Muscle layer of duodenum (tissue), 2 donors: ENCODE measurements around the gene TFEB.

ENCODE experiments used
- H3K27ac ChIP-seq: one replicate; pipeline ENCODE4 v1.7.0; 2013; ENCODE audit warnings: mild to moderate bottlenecking, low read length
- H3K27me3 ChIP-seq: one replicate; pipeline ENCODE4 v1.7.0; 2013; ENCODE audit warnings: low read depth, mild to moderate bottlenecking, control low read depth, low read length
- H3K36me3 ChIP-seq, 2 donors: one replicate each; pipeline ENCODE4 v1.7.0; 2013; ENCODE audit warnings: low read length in 2 of 2, control low read depth in 1 of 2, mild to moderate bottlenecking in 1 of 2; ENCODE audit not compliant: insufficient read depth in 2 of 2, control insufficient read depth in 1 of 2
- H3K4me1 ChIP-seq, 2 donors: one replicate each; pipeline ENCODE4 v1.7.0; 2013; ENCODE audit warnings: low read length in 2 of 2, mild to moderate bottlenecking in 2 of 2, control low read depth in 1 of 2, moderate library complexity in 1 of 2; ENCODE audit not compliant: insufficient read depth in 2 of 2, control insufficient read depth in 1 of 2
- H3K4me3 ChIP-seq, 2 donors: one replicate each; pipeline ENCODE4 v1.7.0; 2013; ENCODE audit warnings: low read length in 2 of 2, low read depth in 1 of 2, mild to moderate bottlenecking in 1 of 2
- H3K9me3 ChIP-seq, 2 donors: one replicate each; pipeline ENCODE4 v1.7.0; 2013; ENCODE audit warnings: low read length in 2 of 2, control low read depth in 1 of 2, mild to moderate bottlenecking in 1 of 2; ENCODE audit not compliant: control insufficient read depth in 1 of 2
- donor health status: healthy.

The TFEB gene

GRCh38 chr6:41759106-41759904, 23.9 kb upstream of the TFEB start:
- H3K27ac ChIP-seq = no peak overlapping the region
- no peaks in the 10 kb centered on the region for H3K36me3 ChIP-seq
- H3K4me1 ChIP-seq = no peaks in the 10 kb centered on the region
- no peaks in the 10 kb centered on the region for H3K27me3 ChIP-seq
- no peak overlapping the region for H3K4me3 ChIP-seq
- no peaks in the 10 kb centered on the region for H3K9me3 ChIP-seq

GRCh38 chr6:41758641-41759035, 23.2 kb upstream of the TFEB start:
- no peak overlapping the region for H3K4me3 ChIP-seq
- H3K4me1 ChIP-seq = no peaks in the 10 kb centered on the region
- no peak overlapping the region for H3K27ac ChIP-seq
- H3K27me3 ChIP-seq = no peaks in the 10 kb centered on the region
- no peaks in the 10 kb centered on the region for H3K9me3 ChIP-seq
- no peaks in the 10 kb centered on the region for H3K36me3 ChIP-seq

GRCh38 chr6:41757931-41758640, 22.7 kb upstream of the TFEB start:
- no peaks in the 10 kb centered on the region for H3K9me3 ChIP-seq
- no peak overlapping the region for H3K4me3 ChIP-seq
- no peaks in the 10 kb centered on the region for H3K36me3 ChIP-seq
- H3K27ac ChIP-seq = no peak overlapping the region
- H3K4me1 ChIP-seq = no peaks in the 10 kb centered on the region
- H3K27me3 ChIP-seq = no peaks in the 10 kb centered on the region

GRCh38 chr6:41757271-41757670, 21.9 kb upstream of the TFEB start:
- no peak overlapping the region for H3K27ac ChIP-seq
- H3K9me3 ChIP-seq = no peaks in the 10 kb centered on the region
- H3K4me3 ChIP-seq = no peak overlapping the region
- no peaks in the 10 kb centered on the region for H3K4me1 ChIP-seq
- H3K27me3 ChIP-seq = no peaks in the 10 kb centered on the region
- no peaks in the 10 kb centered on the region for H3K36me3 ChIP-seq

- Histone ChIP-seq H3K4me1 (no peaks in the 10 kb centered on the region), H3K27ac (no peak overlapping the region), H3K36me3 (no peaks in the 10 kb centered on the region), H3K27me3 (no peaks in the 10 kb centered on the region), H3K4me3 (no peak overlapping the region), H3K9me3 (no peaks in the 10 kb centered on the region)
These were observed 20.9 kb upstream of the TFEB start for GRCh38 chr6:41756354-41756753.

GRCh38 chr6:41755895-41756294, 20.5 kb upstream of the TFEB start:
- H3K36me3 ChIP-seq = no peaks in the 10 kb centered on the region
- no peaks in the 10 kb centered on the region for H3K27me3 ChIP-seq
- H3K4me3 ChIP-seq = no peak overlapping the region
- H3K9me3 ChIP-seq = no peaks in the 10 kb centered on the region
- no peaks in the 10 kb centered on the region for H3K4me1 ChIP-seq
- H3K27ac ChIP-seq = no peak overlapping the region

GRCh38 chr6:41750374-41750773, 15.0 kb upstream of the TFEB start:
- H3K27ac ChIP-seq = no peak overlapping the region
- H3K27me3 ChIP-seq = no peaks in the 10 kb centered on the region
- H3K36me3 ChIP-seq = no peaks in the 10 kb centered on the region
- H3K4me3 ChIP-seq = no peak overlapping the region
- no peaks in the 10 kb centered on the region for H3K9me3 ChIP-seq
- H3K4me1 ChIP-seq = no peaks in the 10 kb centered on the region

- no peak overlapping the region for H3K4me3 ChIP-seq
- no peaks in the 10 kb centered on the region for H3K9me3 ChIP-seq
- no peaks in the 10 kb centered on the region for H3K36me3 ChIP-seq
- H3K4me1 ChIP-seq = no peaks in the 10 kb centered on the region
- H3K27me3 ChIP-seq = no peaks in the 10 kb centered on the region
- no peak overlapping the region for H3K27ac ChIP-seq
These were observed 13.1 kb upstream of the TFEB start for GRCh38 chr6:41748542-41748941.

- no peaks in the 10 kb centered on the region for H3K36me3 ChIP-seq
- no peaks in the 10 kb centered on the region for H3K9me3 ChIP-seq
- no peak overlapping the region for H3K4me3 ChIP-seq
- H3K27me3 ChIP-seq = no peaks in the 10 kb centered on the region
- no peak overlapping the region for H3K27ac ChIP-seq
- no peaks in the 10 kb centered on the region for H3K4me1 ChIP-seq
These were observed 12.7 kb upstream of the TFEB start for GRCh38 chr6:41748102-41748477.

GRCh38 chr6:41747256-41748101, 12.1 kb upstream of the TFEB start, which contains the start of gene PGC:
PGC (minus strand) TSS chr6:41747397; CDS start chr6:41747334, 63 bp downstream.
- H3K4me3 ChIP-seq = no peak within 1 kb of the TSS

GRCh38 chr6:41746107-41746506, 10.7 kb upstream of the TFEB start:
- Histone ChIP-seq H3K4me1 (no peaks in the 10 kb centered on the region), H3K9me3 (no peaks in the 10 kb centered on the region), H3K27me3 (no peaks in the 10 kb centered on the region), H3K36me3 (no peaks in the 10 kb centered on the region), H3K27ac (no peak overlapping the region), H3K4me3 (no peak overlapping the region)

More at GRCh38 chr6:41747256-41748101, 12.1 kb upstream of the TFEB start, which contains the start of gene PGC:
- H3K4me1 ChIP-seq = no peaks in the 10 kb centered on the region
- H3K27me3 ChIP-seq = no peaks in the 10 kb centered on the region
- no peak within 1 kb of the TSS for H3K27ac ChIP-seq
- H3K9me3 ChIP-seq = no peaks in the 10 kb centered on the region
- H3K36me3 ChIP-seq = no peaks in the 10 kb centered on the region
